HepG2 (cell line): ENCODE data around the gene ZC3H18. TPM values are rescaled to one million over a fixed set of nuclear protein-coding genes. Genes with fewer than 3 reads are reported as not detected.

Experiments
- AKAP8 ChIP-seq: sonication (generic); formaldehyde crosslinking; IDR thresholded peaks from 2 replicates; pipeline ENCODE4 v1.5.1; 2020; ENCODE audit warnings: mild to moderate bottlenecking, missing genetic modification reagents
- CBX1 ChIP-seq: IDR thresholded peaks from one replicate; pipeline ENCODE4 v1.6.1; 2016; ENCODE audit warnings: antibody characterized with exemption, low read depth
- CBX2 ChIP-seq, 2 experiments: fragments of 200-600 bp in 1 of 2; sonication (generic); formaldehyde crosslinking in 1 of 2; IDR thresholded peaks; 2 replicates each; pipeline versions ENCODE4 v1.7.0 to v1.8.1; 2018 to 2022; ENCODE audit warnings: low read depth in 2 of 2, low read length in 1 of 2, mild to moderate bottlenecking in 1 of 2, missing genetic modification reagents in 1 of 2
- CEBPG ChIP-seq: IDR thresholded peaks from 2 replicates; pipeline ENCODE4 v1.6.1; 2016
- KMT2A ChIP-seq: sonication (generic); formaldehyde crosslinking; IDR thresholded peaks from 2 replicates; pipeline ENCODE4 v1.4.0; 2020; ENCODE audit warnings: missing genetic modification reagents
- MYC ChIP-seq: sonication (generic); formaldehyde crosslinking; IDR thresholded peaks from 2 replicates; pipeline ENCODE4 v1.9.0; 2021; ENCODE audit warnings: missing genetic modification reagents, borderline replicate concordance
- PAX8 ChIP-seq: sonication (generic); formaldehyde crosslinking; IDR thresholded peaks from 2 replicates; pipeline ENCODE4 v1.8.0; 2022; ENCODE audit warnings: mild to moderate bottlenecking, missing genetic modification reagents, borderline replicate concordance
- POLR2A ChIP-seq, 2 experiments: IDR thresholded peaks; 2 replicates each; pipeline ENCODE4 v1.6.1; 2011; ENCODE audit warnings: low read depth in 2 of 2, low read length in 2 of 2, mild to moderate bottlenecking in 1 of 2, moderate library complexity in 1 of 2; ENCODE audit not compliant: insufficient read depth in 1 of 2
- PTBP1 ChIP-seq: fragments of 200-400 bp; formaldehyde crosslinking; IDR thresholded peaks from 2 replicates; pipeline ENCODE4 v1.6.1; 2018; ENCODE audit warnings: low read length, low read depth; ENCODE audit not compliant: poor library complexity, severe bottlenecking
- RFX5 ChIP-seq: IDR thresholded peaks from 2 replicates; pipeline ENCODE4 v1.6.1; 2011; ENCODE audit warnings: low read depth, low read length, improper control_type of control experiment
- SAFB2 ChIP-seq: sonication (generic); formaldehyde crosslinking; IDR thresholded peaks from 2 replicates; pipeline ENCODE4 v1.5.1; 2020; ENCODE audit warnings: missing genetic modification reagents, low read depth, mild to moderate bottlenecking, borderline replicate concordance
- SMC3 ChIP-seq: IDR thresholded peaks from 2 replicates; pipeline ENCODE4 v1.6.1; 2011; ENCODE audit warnings: low read length, improper control_type of control experiment
- ZFP41 ChIP-seq: sonication (generic); formaldehyde crosslinking; IDR thresholded peaks from 2 replicates; pipeline ENCODE4 v1.4.0; 2020; ENCODE audit warnings: mild to moderate bottlenecking, missing genetic modification reagents, borderline replicate concordance
- ZNF160 ChIP-seq: sonication (generic); formaldehyde crosslinking; IDR thresholded peaks from 2 replicates; pipeline ENCODE4 v1.8.0; 2022; ENCODE audit warnings: mild to moderate bottlenecking, inconsistent platforms, missing genetic modification reagents
- ZNF292 ChIP-seq: sonication (generic); formaldehyde crosslinking; IDR thresholded peaks from 2 replicates; pipeline ENCODE4 v1.8.1; 2022; ENCODE audit warnings: mild to moderate bottlenecking, low read depth, missing genetic modification reagents, borderline replicate concordance
- ZNF343 ChIP-seq: sonication (generic); formaldehyde crosslinking; IDR thresholded peaks from 2 replicates; pipeline ENCODE4 v1.4.0; 2020; ENCODE audit warnings: mild to moderate bottlenecking, missing genetic modification reagents
- ZNF451 ChIP-seq: sonication (generic); formaldehyde crosslinking; IDR thresholded peaks from 2 replicates; pipeline ENCODE4 v1.5.0; 2020; ENCODE audit warnings: mild to moderate bottlenecking, missing genetic modification reagents
- ZNF556 ChIP-seq: sonication (generic); formaldehyde crosslinking; IDR thresholded peaks from 2 replicates; pipeline ENCODE4 v1.4.0; 2020; ENCODE audit warnings: mild to moderate bottlenecking, missing genetic modification reagents, borderline replicate concordance
- ZNF709 ChIP-seq: sonication (generic); formaldehyde crosslinking; IDR thresholded peaks from 2 replicates; pipeline ENCODE4 v1.5.0; 2020; ENCODE audit warnings: mild to moderate bottlenecking, missing genetic modification reagents
- ZNF749 ChIP-seq: sonication (generic); formaldehyde crosslinking; IDR thresholded peaks from 2 replicates; pipeline ENCODE4 v1.8.0; 2022; ENCODE audit warnings: mild to moderate bottlenecking, missing genetic modification reagents, moderate library complexity, borderline replicate concordance
- ZNF790 ChIP-seq: sonication (generic); formaldehyde crosslinking; IDR thresholded peaks from 2 replicates; pipeline ENCODE4 v1.8.0; 2022; ENCODE audit warnings: missing genetic modification reagents, mild to moderate bottlenecking, borderline replicate concordance
- ZSCAN31 ChIP-seq: sonication (generic); formaldehyde crosslinking; IDR thresholded peaks from 2 replicates; pipeline ENCODE4 v1.5.0; 2020; ENCODE audit warnings: low read depth, mild to moderate bottlenecking, missing genetic modification reagents
- polyA plus RNA-seq, 8 experiments: library from polyadenylated mRNA; depleted of rRNA in 3 of 8; stranded (reverse) in 7 of 8; unstranded in 1 of 8; fragments of >200 nt; fragmentation: Illumina TruSeq in 4 of 8; extraction: Trizol in 4 of 8; gene quantifications; 2 replicates each; pipeline versions ENCODE4 v1.2.1 to v1.2.3, GENCODE V29; 2011 to 2016; ENCODE audit warnings: low read depth in 4 of 8, missing spikeins in 1 of 8, mixed read lengths in 1 of 8; ENCODE audit not compliant: insufficient read depth in 1 of 8
- total RNA-seq, 5 experiments: library from RNA; depleted of rRNA; stranded (reverse); fragments of >200 nt; fragmentation: Illumina TruSeq; extraction: Trizol; gene quantifications; 2 replicates each; pipeline ENCODE4 v1.2.3, GENCODE V29; 2016; ENCODE audit warnings: low read depth in 1 of 5
- TF ChIP-seq, protein P1 (sequence below): sonication (generic); formaldehyde crosslinking; IDR thresholded peaks from 2 replicates; pipeline ENCODE4 v1.8.1; 2022; ENCODE audit warnings: low read depth, mild to moderate bottlenecking, missing genetic modification reagents
- TF ChIP-seq, protein P2 (sequence below): sonication (generic); formaldehyde crosslinking; IDR thresholded peaks from 2 replicates; pipeline ENCODE4 v1.9.0; 2022; ENCODE audit warnings: low read depth, missing genetic modification reagents
- TF ChIP-seq, protein P3 (sequence below): IDR thresholded peaks from 2 replicates; pipeline ENCODE4 v1.6.1; 2012; ENCODE audit warnings: inconsistent platforms
- TF ChIP-seq, protein P4 (sequence below): sonication (generic); formaldehyde crosslinking; IDR thresholded peaks from 2 replicates; pipeline ENCODE4 v1.4.0; 2020; ENCODE audit warnings: mild to moderate bottlenecking, missing genetic modification reagents

Gene ZC3H18
- total and polyA plus RNA-seq, 2 of the 13 experiments (the other 11 are each of a cell fraction or from before 2014, with no cell fraction given): 11.2 to 27.4 TPM

DNA sequence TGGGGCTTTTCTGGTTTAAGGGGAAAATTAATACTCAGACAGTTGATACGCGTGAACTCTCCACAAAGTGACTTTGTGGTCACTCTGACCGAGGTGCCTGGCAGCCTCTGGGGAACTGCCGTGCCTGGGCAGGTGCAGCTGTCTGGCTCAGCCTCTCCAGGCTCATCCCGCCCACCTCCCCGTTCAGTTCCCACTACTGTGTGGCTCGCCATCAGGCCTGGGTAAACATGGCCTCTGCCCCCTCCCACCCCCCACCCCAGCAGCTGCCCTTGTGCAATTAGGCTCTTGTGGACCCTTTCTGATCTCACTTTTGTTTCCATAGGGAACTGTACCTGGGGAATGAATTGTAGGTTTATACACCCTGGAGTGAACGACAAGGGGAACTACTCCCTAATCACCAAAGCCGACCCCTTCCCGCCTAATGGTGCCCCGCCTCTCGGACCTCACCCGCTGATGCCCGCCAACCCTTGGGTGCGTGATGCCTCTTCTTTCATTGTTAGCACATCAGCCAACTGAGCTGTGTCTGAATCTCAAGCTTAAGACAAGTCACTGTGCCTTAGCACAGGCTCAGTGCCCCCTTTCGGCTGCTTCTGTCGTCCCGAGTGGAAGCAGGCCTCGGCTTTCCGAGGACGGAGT, 27.8 kb downstream of the ZC3H18 start (continued):
- TF ChIP-seq PTBP1 (no peak), ZSCAN31 (CRISPR knock-in tag) (peak; percentile 60; the same call in 1 of the 2 replicates), ZNF790 (CRISPR knock-in tag) (no peak), SAFB2 (CRISPR knock-in tag) (peak; percentile 42; the same call in 1 of the 2 replicates), ZFP41 (CRISPR knock-in tag) (no peak), ZNF709 (CRISPR knock-in tag) (no peak), SMC3 (no peak), CEBPG (CRISPR knock-in tag) (peak; percentile 72), PAX8 (no peak), ZNF343 (CRISPR knock-in tag) (0 out of 2 replicates have a peak, but pooled peaks have one; percentile 37), CBX1 (peak; percentile 35), POLR2A (IDR thresholded peaks at IDR 0.05; ENCODE audit: insufficient read depth in 1 of 2, low read depth in 2 of 2, low read length in 2 of 2) (peak in 1 of 2 experiments; percentile 38; a peak in 1 of 4 replicates), AKAP8 (peak; percentile 55; the same call in 1 of the 2 replicates), ZNF451 (CRISPR knock-in tag) (0 out of 2 replicates have a peak, but pooled peaks have one; percentile 54), ZNF160 (CRISPR knock-in tag) (peak; percentile 69; the same call in 1 of the 2 replicates), RFX5 (no peak), MYC (CRISPR knock-in tag) (peak; percentile 76; the same call in 1 of the 2 replicates), ZNF749 (CRISPR knock-in tag) (0 out of 2 replicates have a peak, but pooled peaks have one; percentile 52), ZNF292 (CRISPR knock-in tag) (peak; percentile 78; the same call in 1 of the 2 replicates), KMT2A (CRISPR knock-in tag) (peak; percentile 56; the same call in 1 of the 2 replicates), CBX2 (IDR thresholded peaks at IDR 0.05; ENCODE audit: low read depth, low read length) (no peak), CBX2 (CRISPR knock-in tag; IDR thresholded peaks at IDR 0.05; ENCODE audit: low read depth) (no peak), ZNF556 (peak; percentile 77; the same call in 1 of the 2 replicates)
- TF ChIP-seq, protein P1, sequence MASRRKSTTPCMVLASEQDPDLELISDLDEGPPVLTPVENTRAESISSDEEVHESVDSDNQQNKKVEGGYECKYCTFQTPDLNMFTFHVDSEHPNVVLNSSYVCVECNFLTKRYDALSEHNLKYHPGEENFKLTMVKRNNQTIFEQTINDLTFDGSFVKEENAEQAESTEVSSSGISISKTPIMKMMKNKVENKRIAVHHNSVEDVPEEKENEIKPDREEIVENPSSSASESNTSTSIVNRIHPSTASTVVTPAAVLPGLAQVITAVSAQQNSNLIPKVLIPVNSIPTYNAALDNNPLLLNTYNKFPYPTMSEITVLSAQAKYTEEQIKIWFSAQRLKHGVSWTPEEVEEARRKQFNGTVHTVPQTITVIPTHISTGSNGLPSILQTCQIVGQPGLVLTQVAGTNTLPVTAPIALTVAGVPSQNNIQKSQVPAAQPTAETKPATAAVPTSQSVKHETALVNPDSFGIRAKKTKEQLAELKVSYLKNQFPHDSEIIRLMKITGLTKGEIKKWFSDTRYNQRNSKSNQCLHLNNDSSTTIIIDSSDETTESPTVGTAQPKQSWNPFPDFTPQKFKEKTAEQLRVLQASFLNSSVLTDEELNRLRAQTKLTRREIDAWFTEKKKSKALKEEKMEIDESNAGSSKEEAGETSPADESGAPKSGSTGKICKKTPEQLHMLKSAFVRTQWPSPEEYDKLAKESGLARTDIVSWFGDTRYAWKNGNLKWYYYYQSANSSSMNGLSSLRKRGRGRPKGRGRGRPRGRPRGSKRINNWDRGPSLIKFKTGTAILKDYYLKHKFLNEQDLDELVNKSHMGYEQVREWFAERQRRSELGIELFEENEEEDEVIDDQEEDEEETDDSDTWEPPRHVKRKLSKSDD (CRISPR knock-in tag): 0 out of 2 replicates have a peak, but pooled peaks have one; percentile 60
- TF ChIP-seq, protein P2, sequence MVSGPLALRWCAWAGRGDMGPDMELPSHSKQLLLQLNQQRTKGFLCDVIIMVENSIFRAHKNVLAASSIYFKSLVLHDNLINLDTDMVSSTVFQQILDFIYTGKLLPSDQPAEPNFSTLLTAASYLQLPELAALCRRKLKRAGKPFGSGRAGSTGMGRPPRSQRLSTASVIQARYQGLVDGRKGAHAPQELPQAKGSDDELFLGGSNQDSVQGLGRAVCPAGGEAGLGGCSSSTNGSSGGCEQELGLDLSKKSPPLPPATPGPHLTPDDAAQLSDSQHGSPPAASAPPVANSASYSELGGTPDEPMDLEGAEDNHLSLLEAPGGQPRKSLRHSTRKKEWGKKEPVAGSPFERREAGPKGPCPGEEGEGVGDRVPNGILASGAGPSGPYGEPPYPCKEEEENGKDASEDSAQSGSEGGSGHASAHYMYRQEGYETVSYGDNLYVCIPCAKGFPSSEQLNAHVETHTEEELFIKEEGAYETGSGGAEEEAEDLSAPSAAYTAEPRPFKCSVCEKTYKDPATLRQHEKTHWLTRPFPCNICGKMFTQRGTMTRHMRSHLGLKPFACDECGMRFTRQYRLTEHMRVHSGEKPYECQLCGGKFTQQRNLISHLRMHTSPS (CRISPR knock-in tag): peak; percentile 66; the same call in 1 of the 2 replicates
- TF ChIP-seq, protein P3, sequence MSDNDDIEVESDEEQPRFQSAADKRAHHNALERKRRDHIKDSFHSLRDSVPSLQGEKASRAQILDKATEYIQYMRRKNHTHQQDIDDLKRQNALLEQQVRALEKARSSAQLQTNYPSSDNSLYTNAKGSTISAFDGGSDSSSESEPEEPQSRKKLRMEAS: peak; percentile 54
- TF ChIP-seq, protein P4, sequence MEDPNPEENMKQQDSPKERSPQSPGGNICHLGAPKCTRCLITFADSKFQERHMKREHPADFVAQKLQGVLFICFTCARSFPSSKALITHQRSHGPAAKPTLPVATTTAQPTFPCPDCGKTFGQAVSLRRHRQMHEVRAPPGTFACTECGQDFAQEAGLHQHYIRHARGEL (CRISPR knock-in tag): no peak
